HG02571 (cell line): ENCODE data around the gene MMP24OS.
"Not testable (repeated sequence)": the region's sequence is repeated elsewhere in the genome, so short reads cannot be mapped to it uniquely, and the experiment has no call there.

ENCODE experiments used
- ATAC-seq: cut with Tn5 transposase; IDR thresholded peaks from one replicate; pipeline ENCODE4 v1.9.1; 2021; ENCODE audit warnings: mild to moderate bottlenecking, moderate library complexity; ENCODE audit not compliant: unreplicated experiment

MMP24OS gene

DNA sequence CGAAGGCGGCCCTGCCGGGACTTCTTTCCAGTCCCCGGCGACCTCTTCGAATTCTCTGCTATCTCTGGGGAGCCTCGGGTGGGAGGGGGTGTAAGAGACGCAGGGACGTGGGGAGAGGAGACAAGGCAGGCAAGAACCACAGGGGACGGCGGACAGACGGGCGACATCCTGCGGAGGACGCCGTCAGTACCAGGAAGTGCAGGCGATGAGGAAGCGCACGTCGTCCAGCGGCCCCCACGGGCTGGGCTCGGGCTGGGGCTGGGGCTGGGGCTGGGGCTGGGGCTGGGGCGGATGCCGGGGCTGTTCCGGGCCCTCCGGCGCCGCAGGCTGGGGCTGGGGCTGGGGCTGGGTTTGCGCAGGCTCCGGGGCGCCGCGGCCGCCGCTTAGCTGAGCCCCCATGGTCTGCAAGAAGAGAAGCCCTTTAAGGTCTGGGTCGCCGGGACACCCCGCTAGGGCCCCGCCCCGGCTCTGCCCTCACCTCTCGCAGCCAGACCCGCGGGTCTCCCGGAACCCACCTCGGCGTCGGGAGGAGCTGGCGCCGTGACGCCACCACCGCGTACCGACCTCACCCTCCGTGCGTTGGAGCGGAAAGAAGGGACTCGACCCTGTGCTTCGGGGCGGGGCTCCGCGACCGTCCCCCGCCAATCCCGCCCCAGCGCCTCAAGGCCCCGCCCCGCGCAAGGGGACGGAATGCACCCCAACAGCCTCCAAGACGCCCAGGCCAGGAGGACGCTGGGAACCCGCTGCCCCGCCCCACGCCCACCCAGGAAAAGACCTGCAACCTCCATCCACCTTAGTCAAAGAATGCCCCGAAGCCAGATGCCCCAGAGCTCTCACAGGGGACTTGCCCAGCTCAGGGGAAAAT is at the start of gene MMP24OS:
Gene MMP24OS (minus strand): TSS at position 592 of the 865 bp plus-strand sequence. CDS start 193 bp downstream, at position 399.
- peak; percentile 82 for ATAC-seq

- no peak for ATAC-seq
These were observed 49.4 kb upstream of the MMP24OS start for GRCh38 chr20:35327074-35327976.

- no peak for ATAC-seq
These were observed 48.8 kb upstream of the MMP24OS start for GRCh38 chr20:35326740-35327073.

GRCh38 chr20:35326021-35326739 is 48.3 kb upstream of the MMP24OS start:
- no peak for ATAC-seq

DNA sequence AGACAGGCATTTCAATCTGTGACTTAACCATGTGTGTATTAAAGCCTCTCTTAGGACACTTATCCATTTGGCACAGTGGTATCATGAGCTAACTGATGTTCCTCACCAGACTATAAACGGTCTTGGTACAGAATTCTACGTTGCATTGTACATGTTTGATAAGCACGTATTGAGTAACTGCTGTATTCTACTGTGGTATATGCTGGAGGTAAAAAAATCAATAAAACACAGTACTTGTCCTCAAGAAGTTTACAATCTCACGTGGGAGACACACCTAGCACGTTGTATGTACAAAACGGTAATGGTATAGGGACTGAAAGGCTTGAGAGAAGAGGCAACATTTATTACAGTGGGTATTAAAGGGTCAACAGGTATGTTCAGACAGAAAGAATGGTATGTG is 47.5 kb upstream of the MMP24OS start:
- no peak for ATAC-seq

DNA sequence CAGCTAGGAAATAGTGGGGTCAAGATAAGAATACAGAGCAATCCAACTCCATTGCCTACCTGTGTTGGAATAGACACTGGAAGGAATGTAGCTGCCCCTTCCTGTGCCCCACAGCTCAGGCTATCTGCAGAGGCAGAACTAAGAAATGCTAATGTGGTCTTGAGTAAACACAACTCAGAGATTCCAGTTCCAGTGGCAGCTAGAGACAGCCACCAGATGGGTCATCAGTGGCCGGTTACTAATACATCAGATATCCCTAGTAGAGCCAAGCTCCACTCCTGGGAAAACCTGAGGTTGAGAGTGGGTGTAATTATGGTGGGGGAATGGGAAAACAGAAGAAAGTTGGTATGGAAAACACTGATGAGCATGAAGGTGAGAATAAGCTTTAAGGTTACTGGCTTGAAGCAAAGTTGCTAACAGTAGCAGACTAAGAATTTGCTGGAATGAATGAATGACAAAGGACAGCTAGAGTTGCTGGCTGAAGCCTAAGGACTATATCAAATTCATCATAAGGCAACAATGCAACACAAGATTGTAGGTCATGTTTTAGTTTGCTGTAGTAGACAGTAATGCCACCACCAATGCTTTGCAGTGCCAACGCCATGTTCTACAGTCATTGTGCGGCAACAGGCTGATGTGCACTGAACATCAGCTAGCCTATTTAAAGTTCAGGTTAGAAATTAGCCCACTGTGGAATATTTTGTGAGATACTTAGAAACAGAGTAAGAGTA is 42.6 kb upstream of the MMP24OS start:
- ATAC-seq: no peak

DNA sequence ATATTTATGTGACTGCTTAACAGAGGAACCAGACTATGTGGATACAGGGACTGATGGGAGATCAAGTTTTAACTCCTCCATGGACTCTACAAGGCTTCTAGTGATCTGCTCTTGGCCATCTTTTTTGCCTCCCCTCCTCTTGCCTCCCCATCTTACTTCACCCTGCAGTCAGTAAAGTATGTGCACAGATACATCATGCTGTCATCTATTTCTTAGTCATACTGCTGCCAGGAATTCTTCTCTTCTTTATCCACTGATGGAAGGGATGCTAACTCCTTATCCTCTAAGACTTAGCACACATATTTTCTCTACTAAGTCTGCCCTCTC is 41.9 kb upstream of the MMP24OS start:
- ATAC-seq: no peak

DNA sequence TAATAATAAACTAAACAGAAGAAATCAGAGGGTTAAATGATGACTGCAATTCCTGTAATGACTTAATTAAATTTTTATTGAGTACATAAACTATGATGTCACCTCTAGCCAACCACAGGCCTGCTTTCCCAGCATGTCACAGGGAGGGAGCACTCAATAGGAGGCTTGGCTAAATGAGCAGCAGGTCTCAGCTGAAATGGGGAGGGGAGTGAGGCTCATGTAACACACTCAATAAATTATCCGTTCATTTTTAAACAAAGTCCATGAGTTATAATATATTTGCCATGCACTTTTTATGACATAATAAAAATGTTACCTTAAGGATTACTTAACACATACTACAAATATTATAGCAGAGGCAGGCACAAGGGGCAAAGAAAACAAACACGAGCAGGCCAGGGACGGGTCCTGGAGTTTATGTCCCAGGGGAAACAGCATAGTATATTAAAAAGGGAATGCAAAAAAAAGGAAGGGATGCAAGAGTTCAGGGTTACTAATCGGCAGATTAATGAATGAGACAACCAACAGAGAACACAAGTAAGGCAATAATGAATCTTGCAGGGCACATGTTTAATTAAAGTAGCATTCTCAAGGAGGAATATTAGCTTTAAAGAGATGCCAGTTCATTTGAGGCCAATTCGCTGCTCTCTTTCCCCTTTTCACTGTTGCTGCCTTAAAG is 41.4 kb upstream of the MMP24OS start:
- ATAC-seq: no peak

- ATAC-seq: no peak
These were observed 40.7 kb upstream of the MMP24OS start for GRCh38 chr20:35318502-35319157.

DNA sequence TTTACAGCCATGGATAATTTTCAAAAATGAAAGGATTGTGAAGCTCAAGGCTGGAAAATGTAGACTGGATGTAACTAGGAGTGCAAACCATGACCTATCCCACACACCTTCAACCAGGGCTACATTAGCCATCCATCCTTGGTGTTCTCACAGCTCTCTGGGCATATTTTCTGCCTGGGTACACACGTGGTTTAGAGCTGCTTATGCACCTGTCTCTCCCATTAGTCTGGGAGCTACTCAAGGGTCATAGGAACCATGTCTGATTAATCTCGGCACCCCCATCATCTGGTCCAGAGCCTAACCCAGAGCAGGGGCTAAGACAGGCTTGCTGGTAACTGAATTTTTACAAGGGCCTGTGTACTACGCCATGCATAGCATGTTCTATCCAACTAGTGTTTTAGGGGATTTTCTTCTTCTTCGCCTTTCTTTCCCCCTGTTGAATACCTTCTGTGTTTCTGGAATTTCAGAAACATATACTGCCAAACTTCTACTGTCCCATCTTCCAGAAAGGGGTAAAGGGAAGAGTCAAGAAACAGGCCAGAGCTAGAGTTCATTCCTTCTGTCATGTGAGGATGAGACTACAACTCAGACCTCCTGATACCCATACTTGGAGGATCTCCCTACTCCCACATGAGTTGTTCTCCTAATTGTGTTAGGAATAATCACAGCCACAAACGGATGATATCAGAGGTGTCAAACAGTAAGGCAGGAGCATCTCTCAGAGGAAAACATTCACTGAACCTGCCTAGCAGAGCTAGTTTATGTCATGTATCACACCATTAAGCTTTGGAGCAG is 39.7 kb upstream of the MMP24OS start:
- ATAC-seq: no peak

DNA sequence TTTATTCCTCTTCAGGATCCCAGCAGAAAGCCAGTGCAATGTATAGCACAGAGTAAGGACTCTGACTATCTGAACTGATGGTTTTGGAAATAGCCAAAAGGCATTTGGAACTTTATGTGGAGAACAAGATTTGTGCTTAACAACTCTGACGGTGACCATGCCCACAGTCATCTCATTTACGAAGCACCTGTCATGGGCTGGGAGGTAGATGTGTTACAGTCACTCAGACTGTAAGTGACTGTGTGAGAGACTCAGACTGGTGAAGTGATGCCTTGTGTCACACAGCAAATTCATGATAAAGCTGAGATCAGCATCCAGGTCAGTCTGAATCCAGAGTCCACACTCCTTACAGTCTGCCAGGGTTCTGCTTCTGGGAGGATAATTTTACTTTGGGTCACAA is 38.2 kb upstream of the MMP24OS start:
- no peak for ATAC-seq

GRCh38 chr20:35315632-35316020 is 37.7 kb upstream of the MMP24OS start:
- not testable (repeated sequence) for ATAC-seq

DNA sequence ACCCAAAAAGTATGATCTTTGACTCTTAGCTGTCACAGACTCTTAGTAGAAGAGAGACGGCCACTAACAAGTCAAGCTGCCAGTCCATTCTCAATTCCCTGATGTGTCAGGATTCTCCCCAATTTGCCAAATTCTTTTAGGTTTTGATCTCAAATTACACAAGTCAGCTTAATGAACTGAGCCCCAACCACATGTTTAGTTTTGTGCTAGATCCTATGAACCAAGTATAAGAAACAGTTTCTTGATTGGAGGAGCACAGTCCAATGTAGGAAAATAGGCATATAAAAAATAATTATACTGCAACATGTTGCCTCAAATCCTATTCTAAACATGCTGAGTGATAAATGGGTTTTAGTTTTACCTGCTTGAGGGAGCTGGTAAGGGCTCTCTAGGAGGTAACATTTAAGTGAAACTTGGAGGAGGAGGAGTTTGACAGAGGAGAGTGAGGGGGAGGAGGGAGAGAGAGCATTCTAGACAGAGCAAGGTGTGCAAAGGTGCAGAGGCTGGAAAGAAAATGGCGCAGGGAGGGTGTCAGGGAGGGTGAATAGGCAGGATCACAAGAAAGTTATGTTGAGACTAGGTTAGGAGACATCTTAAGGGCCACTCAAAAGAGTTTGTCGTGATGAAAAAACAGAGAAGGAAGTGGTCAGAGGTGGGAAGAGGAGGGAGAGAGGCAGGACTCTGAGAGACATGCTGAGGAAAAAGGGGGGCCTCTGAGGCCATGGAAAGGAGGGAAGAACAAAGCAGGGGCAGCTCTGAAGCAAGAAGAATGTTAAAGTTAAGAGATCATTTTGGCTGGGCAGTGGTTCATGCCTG is 37.1 kb upstream of the MMP24OS start:
- ATAC-seq: no peak

GRCh38 chr20:35312318-35312717 is 34.4 kb upstream of the MMP24OS start:
- ATAC-seq: no peak

GRCh38 chr20:35311822-35312221 is 33.9 kb upstream of the MMP24OS start:
- no peak for ATAC-seq

GRCh38 chr20:35311409-35311808 is 33.5 kb upstream of the MMP24OS start:
- ATAC-seq: no peak

- no peak for ATAC-seq
These were observed 30.0 kb upstream of the MMP24OS start for GRCh38 chr20:35307666-35308653.
